ENCODE measurements around the gene KLHL1. TPM values are rescaled to one million over a fixed set of nuclear protein-coding genes. Genes with fewer than 3 reads are reported as not detected.

KLHL1 gene
- polyA plus RNA-seq, 3 donors, result not detected

DNA sequence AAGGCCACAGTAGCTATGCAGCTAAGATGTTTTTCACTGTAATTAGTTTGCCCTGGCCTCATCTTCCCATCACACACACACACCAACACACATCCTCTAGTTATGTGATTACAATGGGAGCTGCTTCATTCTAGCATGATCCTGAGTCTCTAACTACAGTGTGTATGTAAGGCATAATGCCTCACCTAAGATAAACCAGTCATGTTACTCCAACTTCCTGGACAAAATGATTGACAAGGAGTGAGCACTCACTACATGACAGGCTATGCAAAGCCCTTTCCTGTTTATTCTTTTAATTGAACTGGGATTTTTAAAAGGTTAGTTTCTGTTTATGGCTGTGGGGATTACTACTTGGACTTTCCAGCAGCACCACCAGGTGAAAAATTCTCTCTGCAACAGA, 401.4 kb downstream of the KLHL1 start:
- DNase-seq, result no peak
- H3K27me3 Mint-ChIP-seq (ENCODE audit: low read depth in 3 of 3), result no peaks in the 10 kb centered on the region
- H3K9ac ChIP-seq (ENCODE audit: insufficient read depth, low read length, poor library complexity, severe bottlenecking), result no peak overlapping the region
- no peaks in the 10 kb centered on the region for H3K27me3 ChIP-seq (ENCODE audit: control insufficient read depth in 2 of 2, insufficient read depth in 2 of 2, low read length in 2 of 2)
- H3K36me3 Mint-ChIP-seq, result no peaks in the 10 kb centered on the region
- no peak overlapping the region for H3K27ac Mint-ChIP-seq
- no peak overlapping the region for H3K4me3 Mint-ChIP-seq
- H3K27ac ChIP-seq (ENCODE audit: low read depth in 1 of 2, low read length in 2 of 2), result no peak overlapping the region
- no peaks in the 10 kb centered on the region for H3K9me3 ChIP-seq (replicated peaks in 1 of 2; ENCODE audit: control insufficient read depth in 1 of 2, insufficient read depth in 1 of 2, low read length in 2 of 2)
- no peaks in the 10 kb centered on the region for H3K79me2 ChIP-seq (ENCODE audit: insufficient read depth, low read length)
- no peaks in the 10 kb centered on the region for H3K4me1 Mint-ChIP-seq
- no peaks in the 10 kb centered on the region for H3K36me3 ChIP-seq (replicated peaks in 1 of 2; ENCODE audit: control insufficient read depth in 1 of 2, insufficient read depth in 2 of 2, low read length in 2 of 2)
- TF ChIP-seq, protein P1, sequence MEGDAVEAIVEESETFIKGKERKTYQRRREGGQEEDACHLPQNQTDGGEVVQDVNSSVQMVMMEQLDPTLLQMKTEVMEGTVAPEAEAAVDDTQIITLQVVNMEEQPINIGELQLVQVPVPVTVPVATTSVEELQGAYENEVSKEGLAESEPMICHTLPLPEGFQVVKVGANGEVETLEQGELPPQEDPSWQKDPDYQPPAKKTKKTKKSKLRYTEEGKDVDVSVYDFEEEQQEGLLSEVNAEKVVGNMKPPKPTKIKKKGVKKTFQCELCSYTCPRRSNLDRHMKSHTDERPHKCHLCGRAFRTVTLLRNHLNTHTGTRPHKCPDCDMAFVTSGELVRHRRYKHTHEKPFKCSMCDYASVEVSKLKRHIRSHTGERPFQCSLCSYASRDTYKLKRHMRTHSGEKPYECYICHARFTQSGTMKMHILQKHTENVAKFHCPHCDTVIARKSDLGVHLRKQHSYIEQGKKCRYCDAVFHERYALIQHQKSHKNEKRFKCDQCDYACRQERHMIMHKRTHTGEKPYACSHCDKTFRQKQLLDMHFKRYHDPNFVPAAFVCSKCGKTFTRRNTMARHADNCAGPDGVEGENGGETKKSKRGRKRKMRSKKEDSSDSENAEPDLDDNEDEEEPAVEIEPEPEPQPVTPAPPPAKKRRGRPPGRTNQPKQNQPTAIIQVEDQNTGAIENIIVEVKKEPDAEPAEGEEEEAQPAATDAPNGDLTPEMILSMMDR (IDR thresholded peaks at IDR 0.05), result no peak
- no peak overlapping the region for H2AFZ ChIP-seq (ENCODE audit: insufficient read depth, low read depth, low read length, poor library complexity, severe bottlenecking)
- intact Hi-C loops (cut with micrococcal nuclease), result no loop called here
- H3K4me3 ChIP-seq (replicated peaks in 1 of 3; ENCODE audit: low read depth in 2 of 3, low read length in 3 of 3), result no peak overlapping the region
- peaks cover 0 to 2% (median 0%) of the 10 kb centered on the region in 7 donors for H3K9me3 Mint-ChIP-seq
- H3K4me1 ChIP-seq (ENCODE audit: control insufficient read depth in 1 of 2, insufficient read depth in 2 of 2, low read length in 2 of 2), result no peaks in the 10 kb centered on the region
- no peaks in the 10 kb centered on the region for H4K20me1 ChIP-seq (ENCODE audit: insufficient read depth, low read length)
- no peak overlapping the region for H3K4me2 ChIP-seq (replicated peaks; ENCODE audit: extremely low read depth, low read length, poor library complexity, severe bottlenecking)

DNA sequence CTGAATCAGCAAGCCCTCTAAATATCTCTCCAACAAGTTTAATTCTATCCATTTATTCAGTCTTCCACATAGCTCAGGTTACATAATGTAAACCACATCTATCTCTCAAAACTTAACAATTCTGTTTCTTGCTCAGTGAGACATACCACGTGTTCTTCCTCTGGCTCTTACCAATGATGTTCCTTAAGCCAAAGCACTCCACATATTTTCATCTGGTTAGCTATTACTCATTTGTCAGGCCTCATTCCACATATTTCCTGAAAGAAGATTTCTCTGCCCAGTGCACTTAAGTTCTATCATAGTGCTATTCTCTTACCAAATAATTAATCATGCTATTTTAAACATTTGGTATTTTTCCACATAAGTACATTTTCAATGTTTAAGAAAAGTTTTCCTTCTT, 403.9 kb downstream of the KLHL1 start:
- Mint-ChIP-seq H3K4me3 (no peak overlapping the region), H3K4me1 (no peaks in the 10 kb centered on the region), H3K36me3 (no peaks in the 10 kb centered on the region), H3K9me3 (peaks cover 0 to 2% (median 0%) of the 10 kb centered on the region in 7 donors), H3K27ac (no peak overlapping the region), H3K27me3 (ENCODE audit: low read depth in 3 of 3) (no peaks in the 10 kb centered on the region)
- H3K4me2 ChIP-seq (replicated peaks; ENCODE audit: extremely low read depth, low read length, poor library complexity, severe bottlenecking), result no peak overlapping the region
- 86% methylated on average over 1 of the region's 1 CpG for WGBS (ENCODE audit: insufficient coverage)
- H4K20me1 ChIP-seq (ENCODE audit: insufficient read depth, low read length), result no peaks in the 10 kb centered on the region
- intact Hi-C loops (cut with micrococcal nuclease), result no loop called here
- no peaks in the 10 kb centered on the region for H3K9me3 ChIP-seq (replicated peaks in 1 of 2; ENCODE audit: control insufficient read depth in 1 of 2, insufficient read depth in 1 of 2, low read length in 2 of 2)
- TF ChIP-seq, protein P1 (IDR thresholded peaks at IDR 0.05), result no peak
- H3K27ac ChIP-seq (ENCODE audit: low read depth in 1 of 2, low read length in 2 of 2), result no peak overlapping the region
- DNase-seq, result no peak
- H3K36me3 ChIP-seq (replicated peaks in 1 of 2; ENCODE audit: control insufficient read depth in 1 of 2, insufficient read depth in 2 of 2, low read length in 2 of 2), result no peaks in the 10 kb centered on the region
- no peaks in the 10 kb centered on the region for H3K79me2 ChIP-seq (ENCODE audit: insufficient read depth, low read length)
- no peaks in the 10 kb centered on the region for H3K27me3 ChIP-seq (ENCODE audit: control insufficient read depth in 2 of 2, insufficient read depth in 2 of 2, low read length in 2 of 2)
- H3K4me1 ChIP-seq (ENCODE audit: control insufficient read depth in 1 of 2, insufficient read depth in 2 of 2, low read length in 2 of 2), result no peaks in the 10 kb centered on the region
- no peak overlapping the region for H3K4me3 ChIP-seq (replicated peaks in 1 of 3; ENCODE audit: low read depth in 2 of 3, low read length in 3 of 3)
- no peak overlapping the region for H3K9ac ChIP-seq (ENCODE audit: insufficient read depth, low read length, poor library complexity, severe bottlenecking)
- H2AFZ ChIP-seq (ENCODE audit: insufficient read depth, low read depth, low read length, poor library complexity, severe bottlenecking), result no peak overlapping the region
